HCEC 1CT (cell line): ENCODE data around the gene GSG1.

ENCODE experiments used
- DNase-seq: peaks from one replicate; pipeline ENCODE4 v3.0.0-alpha.2; 2017

Gene GSG1

GRCh38 chr12:13103391-13104033, at the start of gene GSG1:
TSS of gene GSG1 (minus strand) at chr12:13103667. CDS start at chr12:13103512, 155 bp downstream.
- DNase-seq = peak; percentile 30

DNA sequence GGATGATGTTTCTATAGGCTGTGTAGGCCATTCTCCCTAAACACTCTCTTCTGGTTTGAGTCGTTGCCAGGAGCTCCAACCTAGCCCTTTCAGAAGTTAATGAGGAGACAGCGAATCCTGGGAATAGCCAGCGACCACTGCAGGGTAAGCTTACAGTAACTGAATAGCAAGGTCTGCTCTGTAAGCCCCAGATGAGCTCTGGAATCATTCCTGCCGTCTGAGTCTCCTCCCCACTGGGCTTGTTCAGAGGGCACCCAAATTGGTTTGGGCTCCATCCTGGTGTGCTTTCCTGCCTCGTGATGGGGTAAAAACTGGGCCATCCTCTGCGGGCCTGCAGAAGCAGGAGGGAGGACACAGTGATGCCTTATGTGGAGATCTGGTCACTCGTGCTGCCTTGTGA, 49.7 kb upstream of the GSG1 start:
- no peak for DNase-seq

- DNase-seq = no peak
Observed at GRCh38 chr12:13152756-13153155, 49.3 kb upstream of the GSG1 start.

DNA sequence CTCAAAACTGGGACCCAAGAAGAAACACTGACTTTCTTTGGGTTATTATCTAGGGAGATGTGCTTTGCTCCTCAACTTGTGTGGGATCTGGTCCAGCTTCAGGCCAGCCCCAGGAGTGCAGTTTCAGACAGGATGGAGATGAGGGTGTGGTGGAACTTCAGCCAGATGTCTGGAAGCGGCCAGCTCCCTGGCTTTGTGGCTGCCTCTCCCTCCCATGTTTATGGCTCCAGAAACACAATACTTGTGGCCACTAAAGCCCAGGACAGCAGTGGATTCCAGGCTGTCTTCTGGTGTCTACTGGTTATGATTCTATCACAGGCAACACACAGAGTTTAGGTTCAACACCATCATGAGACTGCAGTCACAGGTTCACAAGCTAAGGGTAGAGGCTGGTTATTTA, 48.8 kb upstream of the GSG1 start:
- DNase-seq = no peak

DNA sequence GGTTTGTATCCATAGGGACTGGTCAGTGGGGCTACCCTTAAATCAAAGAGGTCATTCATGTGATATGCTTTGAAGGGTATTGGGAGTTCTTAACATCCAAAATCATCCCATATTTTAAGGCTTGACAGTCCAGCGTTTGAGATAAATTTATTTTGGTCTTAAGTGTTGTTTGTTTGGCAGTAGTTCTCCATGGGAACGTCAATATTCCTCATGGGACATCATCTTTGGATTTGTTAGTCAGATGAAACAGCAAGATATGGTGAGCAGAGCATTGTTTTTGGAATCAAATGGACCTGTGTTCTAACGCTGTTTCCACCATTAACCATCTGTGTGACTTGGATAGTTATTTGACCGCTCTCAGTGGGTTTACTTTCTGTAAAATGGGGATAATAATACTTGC, 45.9 kb upstream of the GSG1 start:
- no peak for DNase-seq

- no peak for DNase-seq
Observed at GRCh38 chr12:13148485-13148847, 45.0 kb upstream of the GSG1 start.

DNA sequence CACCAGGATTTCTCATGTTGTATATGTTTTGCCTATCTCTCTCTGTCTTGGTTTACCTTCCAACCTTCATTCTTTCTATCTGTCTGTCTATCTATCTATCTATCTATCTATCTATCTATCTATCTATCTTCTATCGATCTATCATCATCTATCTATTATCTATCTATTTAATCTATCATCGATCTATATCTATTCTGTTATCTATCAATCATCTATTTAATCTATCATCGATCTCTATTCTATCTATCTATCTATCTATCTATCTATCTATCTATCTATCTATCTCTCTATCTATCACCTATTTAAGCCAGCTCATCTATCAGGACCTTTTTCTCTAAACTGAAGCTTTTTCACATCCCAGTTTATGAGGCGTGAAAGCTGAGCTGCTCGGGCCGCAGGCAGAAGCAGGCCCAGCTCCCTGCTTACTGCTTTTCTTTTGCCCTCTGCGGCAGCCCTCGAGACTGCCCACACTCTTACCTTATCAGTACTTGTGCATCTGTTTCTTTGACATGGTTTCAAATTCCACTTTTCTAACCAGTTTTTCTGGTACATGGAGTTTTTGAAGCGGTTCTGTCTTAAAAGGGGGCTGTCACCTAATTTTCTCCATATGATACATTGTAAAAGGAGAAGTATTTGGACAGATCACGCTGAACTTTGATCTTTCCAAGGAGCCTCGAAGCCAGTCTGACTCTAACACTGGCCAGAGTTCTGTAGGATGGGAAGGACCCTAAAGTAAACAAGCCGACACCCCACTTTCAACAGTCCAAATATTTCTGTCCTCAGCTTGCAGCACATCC, 44.4 kb upstream of the GSG1 start:
- DNase-seq = no peak

GRCh38 chr12:13146336-13146938, 43.0 kb upstream of the GSG1 start:
- no peak for DNase-seq

GRCh38 chr12:13144266-13144828, 40.9 kb upstream of the GSG1 start:
- DNase-seq = no peak

GRCh38 chr12:13142747-13143146, 39.3 kb upstream of the GSG1 start:
- DNase-seq = no peak

GRCh38 chr12:13141686-13142085, 38.2 kb upstream of the GSG1 start:
- DNase-seq = no peak

GRCh38 chr12:13135371-13136178, 32.1 kb upstream of the GSG1 start:
- DNase-seq = peak; percentile 87

GRCh38 chr12:13133886-13134285, 30.4 kb upstream of the GSG1 start:
- no peak for DNase-seq

GRCh38 chr12:13130981-13131380, 27.5 kb upstream of the GSG1 start:
- DNase-seq = no peak

GRCh38 chr12:13128291-13128965, 25.0 kb upstream of the GSG1 start:
- no peak for DNase-seq

GRCh38 chr12:13127444-13127843, 24.0 kb upstream of the GSG1 start:
- DNase-seq = no peak

DNA sequence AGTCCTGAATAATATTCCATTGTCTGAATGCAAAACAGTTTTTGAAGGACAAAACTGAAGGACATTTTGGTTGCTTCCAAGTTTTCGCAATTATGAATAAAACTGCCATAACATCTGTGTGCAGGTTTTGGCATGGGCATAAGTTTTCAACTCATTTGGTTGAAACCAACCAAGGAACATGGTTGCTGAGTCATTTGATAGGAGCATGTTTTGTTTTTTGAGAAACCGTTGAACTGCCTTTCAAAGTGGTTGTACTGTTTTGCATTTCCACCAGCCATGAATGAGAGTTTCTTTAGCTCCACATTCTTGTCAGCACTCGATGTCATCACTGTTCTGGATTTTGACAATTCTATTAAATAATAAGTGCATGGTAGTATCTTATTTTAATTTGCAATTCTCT, 23.0 kb upstream of the GSG1 start:
- no peak for DNase-seq

GRCh38 chr12:13125996-13126395, 22.5 kb upstream of the GSG1 start:
- DNase-seq = no peak

GRCh38 chr12:13124656-13125505, 21.4 kb upstream of the GSG1 start:
- peak; percentile 65 for DNase-seq

GRCh38 chr12:13121568-13121967, 18.1 kb upstream of the GSG1 start:
- DNase-seq = no peak

GRCh38 chr12:13120413-13120812, 16.9 kb upstream of the GSG1 start:
- DNase-seq = no peak
